ENCODE measurements around the gene ANGEL1. TPM values are rescaled to one million over a fixed set of nuclear protein-coding genes. Genes with fewer than 3 reads are reported as not detected.

Gene ANGEL1
- total RNA-seq, 5 donors from 2014 or later (not counting 1 experiment from before 2014, with no cell fraction given), result 15.4 to 33.7 (median 28.3) TPM

DNA sequence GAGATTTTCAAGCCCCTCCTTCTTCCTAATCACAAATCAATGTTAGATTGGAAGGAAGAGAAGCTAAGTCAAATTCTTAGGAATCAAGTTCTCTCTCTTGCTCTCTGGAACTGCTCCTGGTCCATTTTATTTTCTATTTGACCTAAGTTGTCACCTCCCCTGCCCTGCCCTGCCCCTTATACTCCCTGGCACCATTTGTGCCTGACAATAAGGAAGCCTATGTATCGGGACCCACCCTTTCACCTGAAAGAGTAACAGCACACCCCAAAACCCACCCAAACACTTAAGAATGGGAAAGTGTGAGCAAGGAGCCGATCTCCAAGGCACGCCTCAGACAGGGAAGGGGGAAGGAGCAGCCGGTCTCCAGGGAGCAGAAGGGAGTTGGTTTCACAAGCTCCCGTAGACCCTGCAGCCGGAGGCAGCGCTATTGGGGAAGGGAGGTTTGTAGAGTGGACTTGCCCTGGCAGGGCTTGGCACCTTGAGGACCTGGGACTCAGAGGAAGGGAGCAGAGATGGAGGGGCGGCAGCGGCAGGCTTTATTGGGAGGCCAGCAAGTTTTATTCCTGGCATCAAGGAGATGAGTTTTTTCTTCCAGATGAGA, 15.1 kb upstream of the ANGEL1 start:
- 84% methylated on average over 8 of the region's 9 CpGs for WGBS (ENCODE audit: insufficient coverage)
- no peak for DNase-seq
- ATAC-seq (replicated peaks in 1 of 4), result no peak
- ChIA-PET POLR2A (no interaction called here), CTCF (no interaction called here)
- Histone ChIP-seq H3K4me3 (ENCODE audit: control insufficient read depth in 1 of 2, extremely low read depth in 1 of 2, low read length in 1 of 2) (no peak overlapping the region), H3K36me3 (ENCODE audit: control insufficient read depth in 2 of 2, extremely low read depth in 1 of 2, insufficient read depth in 1 of 2, low read length in 1 of 2) (no peaks in the 10 kb centered on the region), H3K27me3 (replicated peaks in 1 of 2; ENCODE audit: control insufficient read depth in 2 of 2, extremely low read depth in 1 of 2, insufficient read depth in 2 of 2, low read length in 1 of 2) (peaks cover 0 to 9% of the 10 kb centered on the region in 2 experiments), H3K9me3 (no peaks in the 10 kb centered on the region), H3K4me1 (ENCODE audit: control insufficient read depth in 1 of 2, extremely low read depth in 1 of 2, insufficient read depth in 2 of 2, low read length in 2 of 2) (no peaks in the 10 kb centered on the region), H3K27ac (ENCODE audit: low read length) (no peak overlapping the region)
- Mint-ChIP-seq H3K27me3 (peaks cover 0 to 5% of the 10 kb centered on the region in 2 donors), H3K4me1 (no peaks in the 10 kb centered on the region), H3K27ac (no peak overlapping the region), H3K4me3 (no peak overlapping the region), H3K9me3 (no peaks in the 10 kb centered on the region), H3K36me3 (no peaks in the 10 kb centered on the region)

DNA sequence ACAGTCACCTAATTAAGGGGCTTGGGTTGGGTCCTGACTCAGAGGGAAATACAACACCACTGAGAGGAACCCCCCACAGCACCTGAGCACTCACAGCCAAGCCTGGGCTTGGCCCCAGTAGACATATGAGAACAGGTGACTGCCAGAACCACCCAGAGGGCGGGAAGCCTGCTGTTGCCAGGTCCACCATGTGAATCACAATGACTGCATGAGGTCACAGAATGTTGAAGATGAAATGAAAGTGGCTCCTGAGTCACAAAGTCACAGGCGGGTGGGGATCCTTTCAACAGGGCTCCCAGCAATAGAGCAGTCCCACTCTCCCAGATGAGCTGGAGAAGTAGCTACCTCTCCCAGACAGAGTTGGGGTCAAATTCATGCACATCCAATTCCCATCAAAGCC, 13.4 kb upstream of the ANGEL1 start, which contains the start of gene LRRC74A:
LRRC74A (plus strand) TSS at position 287 of the 400 bp plus-strand sequence. CDS start 290 bp downstream, outside the sequence.
- Mint-ChIP-seq H3K4me3 (no peak within 1 kb of the TSS), H3K4me1 (no peaks in the 10 kb centered on the region), H3K9me3 (no peaks in the 10 kb centered on the region), H3K36me3 (no peaks in the 10 kb centered on the region), H3K27me3 (peaks cover 0 to 5% of the 10 kb centered on the region in 2 donors), H3K27ac (no peak within 1 kb of the TSS)
- ChIA-PET POLR2A (no interaction called here), CTCF (no interaction called here)
- 80% methylated on average over 2 of the region's 2 CpGs for WGBS (ENCODE audit: insufficient coverage)
- Histone ChIP-seq H3K4me3 (ENCODE audit: control insufficient read depth in 1 of 2, extremely low read depth in 1 of 2, low read length in 1 of 2) (no peak within 1 kb of the TSS), H3K4me1 (ENCODE audit: control insufficient read depth in 1 of 2, extremely low read depth in 1 of 2, insufficient read depth in 2 of 2, low read length in 2 of 2) (no peaks in the 10 kb centered on the region), H3K27ac (ENCODE audit: low read length) (no peak within 1 kb of the TSS), H3K9me3 (no peaks in the 10 kb centered on the region), H3K27me3 (replicated peaks in 1 of 2; ENCODE audit: control insufficient read depth in 2 of 2, extremely low read depth in 1 of 2, insufficient read depth in 2 of 2, low read length in 1 of 2) (peaks cover 0 to 7% of the 10 kb centered on the region in 2 experiments), H3K36me3 (ENCODE audit: control insufficient read depth in 2 of 2, extremely low read depth in 1 of 2, insufficient read depth in 1 of 2, low read length in 1 of 2) (no peaks in the 10 kb centered on the region)
- DNase-seq (no peak), ATAC-seq (replicated peaks in 1 of 4) (no peak)

DNA sequence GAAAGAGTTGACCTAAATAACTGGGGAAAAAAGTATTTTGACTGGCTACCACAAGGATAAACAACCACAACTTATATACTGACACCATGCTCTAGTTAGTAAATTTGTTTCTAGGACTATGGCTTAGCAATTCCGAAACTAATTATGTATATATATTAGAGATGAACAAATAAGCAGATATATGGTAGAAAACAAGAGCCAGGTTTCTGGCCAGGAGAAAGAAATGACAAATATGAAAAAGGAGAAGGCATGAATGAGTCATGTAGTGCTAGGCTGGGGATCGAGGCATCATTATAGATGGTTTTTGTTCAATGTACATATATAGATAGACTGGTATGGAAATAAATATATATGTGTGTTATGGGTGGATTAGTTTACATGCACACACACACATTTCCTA, 8.0 kb upstream of the ANGEL1 start:
- no peaks in the 10 kb centered on the region for H3K9me3 Mint-ChIP-seq
- Histone ChIP-seq H3K27ac (ENCODE audit: low read length) (no peak overlapping the region), H3K4me3 (ENCODE audit: control insufficient read depth in 1 of 2, extremely low read depth in 1 of 2, low read length in 1 of 2) (no peak overlapping the region), H3K9me3 (no peaks in the 10 kb centered on the region), H3K27me3 (replicated peaks in 1 of 2; ENCODE audit: control insufficient read depth in 2 of 2, extremely low read depth in 1 of 2, insufficient read depth in 2 of 2, low read length in 1 of 2) (peaks cover 0 to 13% of the 10 kb centered on the region in 2 experiments), H3K4me1 (ENCODE audit: control insufficient read depth in 1 of 2, extremely low read depth in 1 of 2, insufficient read depth in 2 of 2, low read length in 2 of 2) (no peaks in the 10 kb centered on the region), H3K36me3 (ENCODE audit: control insufficient read depth in 2 of 2, extremely low read depth in 1 of 2, insufficient read depth in 1 of 2, low read length in 1 of 2) (no peaks in the 10 kb centered on the region)
- ChIA-PET CTCF (no interaction called here), POLR2A (interaction anchor here (0.6 kb wide), 2 partner anchors 37 to 257 kb away, joined by 5 to 17 read pairs; no protein-coding TSS in a partner anchor)
- H3K27me3 Mint-ChIP-seq, result peaks cover 8 to 16% of the 10 kb centered on the region in 2 donors
- WGBS (ENCODE audit: insufficient coverage), result no CpG with 5 or more reads among the region's 2 CpGs
- no peaks in the 10 kb centered on the region for H3K4me1 Mint-ChIP-seq
- no peak overlapping the region for H3K27ac Mint-ChIP-seq
- no peaks in the 10 kb centered on the region for H3K36me3 Mint-ChIP-seq
- no peak for ATAC-seq (replicated peaks in 1 of 4)
- no peak for DNase-seq
- H3K4me3 Mint-ChIP-seq, result no peak overlapping the region

DNA sequence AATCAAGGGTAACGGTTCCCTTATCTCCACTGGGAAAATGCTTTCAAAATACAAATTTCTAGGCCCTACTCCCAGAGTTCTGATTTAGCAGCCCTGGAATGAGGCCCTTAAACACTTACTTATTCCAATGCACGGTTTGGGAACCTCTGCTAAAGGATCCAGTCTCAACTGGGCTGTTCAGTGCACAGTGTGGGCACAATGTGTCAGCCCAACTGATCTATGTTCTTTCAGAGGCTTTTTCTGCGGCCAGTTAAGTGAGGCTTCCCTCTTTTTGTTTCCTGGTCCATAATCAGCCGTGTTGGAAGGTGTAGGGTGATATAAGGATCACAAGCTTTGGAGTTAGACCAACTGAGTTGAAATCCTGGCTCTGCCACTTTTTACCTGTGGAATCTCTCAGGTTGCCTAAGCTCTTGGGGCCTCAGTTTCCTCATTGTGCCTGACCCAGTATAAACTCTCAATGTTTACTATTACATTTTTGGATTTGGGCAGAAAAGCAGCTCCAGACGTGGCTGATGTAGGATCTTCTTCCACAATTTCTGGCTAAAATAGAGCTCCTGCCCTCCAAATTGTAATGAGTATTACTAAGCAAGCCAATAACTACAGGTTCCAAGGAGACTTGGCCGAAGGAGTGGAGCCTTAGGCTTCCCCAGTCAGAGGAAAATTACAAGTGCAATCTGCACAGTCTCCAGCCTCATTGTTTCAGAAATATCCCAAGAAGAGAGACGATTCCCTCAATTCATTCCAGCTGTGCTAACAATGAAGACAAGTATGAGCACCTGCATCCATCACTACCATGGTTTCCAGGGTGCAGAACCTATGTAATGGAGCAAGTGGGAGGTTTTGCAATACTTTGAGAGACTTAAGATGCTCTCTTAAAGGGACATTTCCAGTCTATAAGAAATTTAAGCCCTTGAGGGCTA, 2.3 kb upstream of the ANGEL1 start:
- peaks cover 22 to 30% (median 23%) of the 10 kb centered on the region in 3 donors for H3K4me1 Mint-ChIP-seq
- H3K27me3 ChIP-seq (replicated peaks in 1 of 2; ENCODE audit: control insufficient read depth in 2 of 2, extremely low read depth in 1 of 2, insufficient read depth in 2 of 2, low read length in 1 of 2), result peaks cover 0 to 9% of the 10 kb centered on the region in 2 experiments
- H3K4me3 ChIP-seq (ENCODE audit: control insufficient read depth in 1 of 2, extremely low read depth in 1 of 2, low read length in 1 of 2), result no peak overlapping the region
- CTCF ChIA-PET, result no interaction called here
- no peaks in the 10 kb centered on the region for H3K36me3 ChIP-seq (ENCODE audit: control insufficient read depth in 2 of 2, extremely low read depth in 1 of 2, insufficient read depth in 1 of 2, low read length in 1 of 2)
- H3K9me3 Mint-ChIP-seq, result no peaks in the 10 kb centered on the region
- DNase-seq (no peak), ATAC-seq (replicated peaks in 1 of 4) (no peak)
- no peak overlapping the region for H3K27ac ChIP-seq (ENCODE audit: low read length)
- H3K9me3 ChIP-seq, result no peaks in the 10 kb centered on the region
- POLR2A ChIA-PET, result no interaction called here
- no peak overlapping the region for H3K27ac Mint-ChIP-seq
- 86% methylated on average over 3 of the region's 7 CpGs for WGBS (ENCODE audit: insufficient coverage)
- peaks cover 4 to 5% of the 10 kb centered on the region in 2 donors for H3K27me3 Mint-ChIP-seq
- H3K4me1 ChIP-seq (ENCODE audit: control insufficient read depth in 1 of 2, extremely low read depth in 1 of 2, insufficient read depth in 2 of 2, low read length in 2 of 2), result peaks cover 10 to 26% of the 10 kb centered on the region in 2 experiments
- H3K36me3 Mint-ChIP-seq, result no peaks in the 10 kb centered on the region
- H3K4me3 Mint-ChIP-seq, result no peak overlapping the region

DNA sequence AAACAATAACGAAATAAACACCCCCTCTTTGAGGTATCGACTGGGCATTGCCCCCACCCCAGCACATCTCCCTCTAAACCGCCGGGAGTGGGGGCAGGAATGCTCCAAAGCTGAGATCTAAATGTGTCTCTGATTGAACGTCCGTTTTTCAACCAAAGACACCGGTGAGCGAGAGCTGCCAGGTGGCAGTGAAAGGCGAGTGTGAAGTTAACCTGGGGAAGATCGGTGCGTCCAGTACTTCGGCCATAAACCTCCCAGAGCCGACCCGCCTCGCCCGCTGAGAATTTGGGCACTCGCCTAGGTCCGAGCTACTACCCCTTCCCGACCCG, 625 bp downstream of the ANGEL1 start:
- Mint-ChIP-seq H3K4me3 (peak overlapping the region; percentile 90 to 97 (median 93)), H3K9me3 (no peaks in the 10 kb centered on the region), H3K36me3 (peaks cover 21% of the 10 kb centered on the region), H3K27ac (peak overlapping the region; percentile 92 to 94), H3K4me1 (peaks cover 31 to 50% (median 31%) of the 10 kb centered on the region in 3 donors), H3K27me3 (no peaks in the 10 kb centered on the region)
- Histone ChIP-seq H3K27ac (ENCODE audit: low read length) (peak overlapping the region; percentile 37), H3K9me3 (no peaks in the 10 kb centered on the region), H3K36me3 (ENCODE audit: control insufficient read depth in 2 of 2, extremely low read depth in 1 of 2, insufficient read depth in 1 of 2, low read length in 1 of 2) (peaks cover 0 to 24% of the 10 kb centered on the region in 2 donors), H3K27me3 (replicated peaks in 1 of 2; ENCODE audit: control insufficient read depth in 2 of 2, extremely low read depth in 1 of 2, insufficient read depth in 2 of 2, low read length in 1 of 2) (peaks cover 0 to 1% of the 10 kb centered on the region in 2 experiments), H3K4me1 (ENCODE audit: control insufficient read depth in 1 of 2, extremely low read depth in 1 of 2, insufficient read depth in 2 of 2, low read length in 2 of 2) (peaks cover 10 to 26% of the 10 kb centered on the region in 2 experiments), H3K4me3 (ENCODE audit: control insufficient read depth in 1 of 2, extremely low read depth in 1 of 2, low read length in 1 of 2) (peak overlapping the region; percentile 70 to 75)
- ChIA-PET POLR2A (interaction anchor here in 1 of 2 donors (0.7 kb wide), 1 partner anchor 10 kb away, joined by 5 read pairs; no protein-coding TSS in a partner anchor), CTCF (interaction anchor here in 1 of 2 donors (0.8 to 1.2 kb wide), 3 partner anchors 43 to 272 kb away, joined by 7 to 10 read pairs (median 9); no protein-coding TSS in a partner anchor)
- DNase-seq, result peak in 2 of 35 experiments; percentile 1 to 30
- ATAC-seq (replicated peaks in 1 of 4), result peak; percentile 2 to 15 (median 3)
- 0% methylated on average over 16 of the region's 20 CpGs for WGBS (ENCODE audit: insufficient coverage)

DNA sequence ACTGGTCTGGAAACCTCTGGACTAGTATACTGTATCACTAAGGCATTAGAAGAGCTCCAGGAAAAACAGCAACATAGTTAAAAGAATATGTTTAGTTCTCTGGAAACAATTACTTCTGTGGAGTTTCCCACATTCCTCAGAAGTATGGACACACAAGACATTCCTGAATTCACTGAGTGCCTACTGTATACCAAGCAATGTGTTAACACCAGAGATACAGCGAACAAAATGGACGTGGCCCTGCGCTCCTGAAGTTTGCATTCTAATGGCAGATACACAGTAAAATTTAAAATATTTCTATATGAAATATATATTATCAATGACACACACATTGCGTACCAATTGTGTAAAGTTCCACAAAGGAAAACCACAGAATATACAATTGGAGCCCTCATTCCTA, 1.1 kb downstream of the ANGEL1 start:
- peaks cover 0 to 29% of the 10 kb centered on the region in 2 donors for H3K36me3 ChIP-seq (ENCODE audit: control insufficient read depth in 2 of 2, extremely low read depth in 1 of 2, insufficient read depth in 1 of 2, low read length in 1 of 2)
- ATAC-seq (replicated peaks in 1 of 4), result no peak
- Mint-ChIP-seq H3K4me1 (peaks cover 32 to 50% (median 32%) of the 10 kb centered on the region in 3 donors), H3K36me3 (peaks cover 25% of the 10 kb centered on the region), H3K27me3 (no peaks in the 10 kb centered on the region), H3K9me3 (no peaks in the 10 kb centered on the region), H3K4me3 (peak overlapping the region; percentile 90 to 97 (median 93)), H3K27ac (peak overlapping the region; percentile 92 to 94)
- ChIA-PET CTCF (interaction anchor here (0.5 to 1.2 kb wide), 6 partner anchors 27 to 444 kb away, joined by 3 to 10 read pairs (median 5); no protein-coding TSS in a partner anchor), POLR2A (interaction anchor here in 1 of 2 donors (0.6 kb wide), 1 partner anchor 100 kb away, joined by 3 read pairs; no protein-coding TSS in a partner anchor)
- H3K4me1 ChIP-seq (ENCODE audit: control insufficient read depth in 1 of 2, extremely low read depth in 1 of 2, insufficient read depth in 2 of 2, low read length in 2 of 2), result peaks cover 10 to 26% of the 10 kb centered on the region in 2 experiments
- H3K27ac ChIP-seq (ENCODE audit: low read length), result peak overlapping the region; percentile 37
- 38% methylated on average over 1 of the region's 4 CpGs for WGBS (ENCODE audit: insufficient coverage)
- H3K4me3 ChIP-seq (ENCODE audit: control insufficient read depth in 1 of 2, extremely low read depth in 1 of 2, low read length in 1 of 2), result peak overlapping the region; percentile 70 to 75
- peak in 1 of 35 experiments; percentile 11 for DNase-seq
- H3K9me3 ChIP-seq, result no peaks in the 10 kb centered on the region
- H3K27me3 ChIP-seq (replicated peaks in 1 of 2; ENCODE audit: control insufficient read depth in 2 of 2, extremely low read depth in 1 of 2, insufficient read depth in 2 of 2, low read length in 1 of 2), result no peaks in the 10 kb centered on the region
